ENCODE data around the gene NPW.

GRCh38 chr16:2037647-2038381, 18.2 kb downstream of the NPW start:
- TF ChIP-seq, protein P1, sequence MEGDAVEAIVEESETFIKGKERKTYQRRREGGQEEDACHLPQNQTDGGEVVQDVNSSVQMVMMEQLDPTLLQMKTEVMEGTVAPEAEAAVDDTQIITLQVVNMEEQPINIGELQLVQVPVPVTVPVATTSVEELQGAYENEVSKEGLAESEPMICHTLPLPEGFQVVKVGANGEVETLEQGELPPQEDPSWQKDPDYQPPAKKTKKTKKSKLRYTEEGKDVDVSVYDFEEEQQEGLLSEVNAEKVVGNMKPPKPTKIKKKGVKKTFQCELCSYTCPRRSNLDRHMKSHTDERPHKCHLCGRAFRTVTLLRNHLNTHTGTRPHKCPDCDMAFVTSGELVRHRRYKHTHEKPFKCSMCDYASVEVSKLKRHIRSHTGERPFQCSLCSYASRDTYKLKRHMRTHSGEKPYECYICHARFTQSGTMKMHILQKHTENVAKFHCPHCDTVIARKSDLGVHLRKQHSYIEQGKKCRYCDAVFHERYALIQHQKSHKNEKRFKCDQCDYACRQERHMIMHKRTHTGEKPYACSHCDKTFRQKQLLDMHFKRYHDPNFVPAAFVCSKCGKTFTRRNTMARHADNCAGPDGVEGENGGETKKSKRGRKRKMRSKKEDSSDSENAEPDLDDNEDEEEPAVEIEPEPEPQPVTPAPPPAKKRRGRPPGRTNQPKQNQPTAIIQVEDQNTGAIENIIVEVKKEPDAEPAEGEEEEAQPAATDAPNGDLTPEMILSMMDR (IDR thresholded peaks at IDR 0.05): no peak
- TF ChIP-seq POLR2A (IDR thresholded peaks at IDR 0.05): no peak

Data from adrenal gland (tissue), 5 donors.